Liver (tissue), 3 donors: Measurements from ENCODE around the gene LEKR1.

Experiments
- FOXA1 ChIP-seq: IDR thresholded peaks from 2 replicates; pipeline ENCODE4 v1.6.1; 2016; ENCODE audit warnings: antibody characterized with exemption
- GABPA ChIP-seq, 2 donors: IDR thresholded peaks in 1 of 2; conservative IDR thresholded peaks in 1 of 2; 2 replicates each; pipeline ENCODE4 v1.6.1; 2016; ENCODE audit warnings: antibody characterized with exemption in 2 of 2, mild to moderate bottlenecking in 1 of 2, moderate library complexity in 1 of 2
- HNF4A ChIP-seq, 2 donors: conservative IDR thresholded peaks; 2 replicates each; pipeline ENCODE4 v1.6.1; 2016; ENCODE audit warnings: antibody characterized with exemption in 2 of 2, mild to moderate bottlenecking in 2 of 2
- JUND ChIP-seq, 2 donors: IDR thresholded peaks; 2 replicates each; pipeline ENCODE4 v1.6.1; 2016; ENCODE audit warnings: antibody characterized with exemption in 2 of 2
- RAD21 ChIP-seq, 2 donors: IDR thresholded peaks; 2 replicates each; pipeline ENCODE4 v1.6.1; 2016; ENCODE audit warnings: antibody characterized with exemption in 2 of 2, mild to moderate bottlenecking in 2 of 2
- RXRA ChIP-seq, 2 donors: IDR thresholded peaks; 2 replicates each; pipeline ENCODE4 v1.6.1; 2017 to 2018; ENCODE audit warnings: antibody characterized with exemption in 2 of 2, mild to moderate bottlenecking in 1 of 2
- TAF1 ChIP-seq: conservative IDR thresholded peaks from 2 replicates; pipeline ENCODE4 v1.6.1; 2016; ENCODE audit warnings: antibody characterized with exemption, mild to moderate bottlenecking
- YY1 ChIP-seq: IDR thresholded peaks from 2 replicates; pipeline ENCODE4 v1.6.1; 2016; ENCODE audit warnings: antibody characterized with exemption, mild to moderate bottlenecking
- TF ChIP-seq, protein P1 (sequence below): IDR thresholded peaks from 2 replicates; pipeline ENCODE4 v1.6.1; 2016; ENCODE audit warnings: antibody characterized with exemption, mild to moderate bottlenecking
- TF ChIP-seq, protein P2 (sequence below): fragments of 150-350 bp; IDR thresholded peaks from 2 replicates; pipeline ENCODE4 v1.5.1; 2017; ENCODE audit warnings: improper control_type of control experiment, low read depth, low read length; ENCODE audit not compliant: missing input control
- TF ChIP-seq, protein P3 (sequence below): IDR thresholded peaks from 2 replicates; pipeline ENCODE4 v1.6.1; 2016; ENCODE audit warnings: antibody characterized with exemption
- TF ChIP-seq, protein P4 (sequence below): IDR thresholded peaks from 2 replicates; pipeline ENCODE4 v1.6.1; 2016; ENCODE audit warnings: antibody characterized with exemption
- donor health status: healthy.
- donor health status: healthy.

DNA sequence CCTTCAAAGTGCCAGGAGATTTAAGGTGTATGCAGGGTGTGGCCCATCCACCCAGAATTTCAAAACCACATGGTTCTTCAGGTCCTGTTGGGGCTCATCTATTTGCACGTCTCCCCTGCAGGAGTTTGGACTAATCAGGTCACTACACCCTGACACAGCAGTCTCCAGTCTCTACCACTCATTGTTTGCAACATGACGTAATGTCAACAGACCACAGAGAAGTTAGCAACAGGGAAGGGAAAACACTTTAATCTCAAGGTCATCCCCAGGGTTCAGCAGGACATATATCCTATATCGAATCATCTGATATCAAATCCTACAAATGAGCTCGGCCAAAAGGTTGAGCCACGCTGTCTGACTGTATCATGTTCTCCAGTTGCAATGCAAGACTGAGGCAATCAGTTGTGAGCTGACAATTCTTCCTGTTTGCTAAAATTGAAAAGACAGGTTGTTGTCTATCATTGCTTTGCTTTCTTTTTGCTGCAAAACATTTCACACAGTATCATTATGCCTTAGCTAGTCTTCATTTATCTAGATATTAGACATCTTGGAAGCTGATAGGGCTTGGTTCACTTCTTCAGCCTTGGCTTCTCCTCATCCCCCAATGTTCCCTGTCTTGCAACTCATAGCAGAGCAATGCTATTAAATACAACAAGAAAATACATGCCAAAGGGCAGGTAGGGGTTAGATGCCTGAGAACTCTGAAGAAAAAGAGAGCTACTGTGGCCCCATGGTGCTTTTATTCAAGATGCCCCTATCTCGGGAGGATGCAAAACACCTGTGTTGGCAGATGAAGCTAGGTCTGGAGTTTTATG is 13.4 kb upstream of the LEKR1 start:
- TF ChIP-seq, protein P1, sequence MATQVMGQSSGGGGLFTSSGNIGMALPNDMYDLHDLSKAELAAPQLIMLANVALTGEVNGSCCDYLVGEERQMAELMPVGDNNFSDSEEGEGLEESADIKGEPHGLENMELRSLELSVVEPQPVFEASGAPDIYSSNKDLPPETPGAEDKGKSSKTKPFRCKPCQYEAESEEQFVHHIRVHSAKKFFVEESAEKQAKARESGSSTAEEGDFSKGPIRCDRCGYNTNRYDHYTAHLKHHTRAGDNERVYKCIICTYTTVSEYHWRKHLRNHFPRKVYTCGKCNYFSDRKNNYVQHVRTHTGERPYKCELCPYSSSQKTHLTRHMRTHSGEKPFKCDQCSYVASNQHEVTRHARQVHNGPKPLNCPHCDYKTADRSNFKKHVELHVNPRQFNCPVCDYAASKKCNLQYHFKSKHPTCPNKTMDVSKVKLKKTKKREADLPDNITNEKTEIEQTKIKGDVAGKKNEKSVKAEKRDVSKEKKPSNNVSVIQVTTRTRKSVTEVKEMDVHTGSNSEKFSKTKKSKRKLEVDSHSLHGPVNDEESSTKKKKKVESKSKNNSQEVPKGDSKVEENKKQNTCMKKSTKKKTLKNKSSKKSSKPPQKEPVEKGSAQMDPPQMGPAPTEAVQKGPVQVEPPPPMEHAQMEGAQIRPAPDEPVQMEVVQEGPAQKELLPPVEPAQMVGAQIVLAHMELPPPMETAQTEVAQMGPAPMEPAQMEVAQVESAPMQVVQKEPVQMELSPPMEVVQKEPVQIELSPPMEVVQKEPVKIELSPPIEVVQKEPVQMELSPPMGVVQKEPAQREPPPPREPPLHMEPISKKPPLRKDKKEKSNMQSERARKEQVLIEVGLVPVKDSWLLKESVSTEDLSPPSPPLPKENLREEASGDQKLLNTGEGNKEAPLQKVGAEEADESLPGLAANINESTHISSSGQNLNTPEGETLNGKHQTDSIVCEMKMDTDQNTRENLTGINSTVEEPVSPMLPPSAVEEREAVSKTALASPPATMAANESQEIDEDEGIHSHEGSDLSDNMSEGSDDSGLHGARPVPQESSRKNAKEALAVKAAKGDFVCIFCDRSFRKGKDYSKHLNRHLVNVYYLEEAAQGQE: peak; percentile 36
- TF ChIP-seq, protein P2, sequence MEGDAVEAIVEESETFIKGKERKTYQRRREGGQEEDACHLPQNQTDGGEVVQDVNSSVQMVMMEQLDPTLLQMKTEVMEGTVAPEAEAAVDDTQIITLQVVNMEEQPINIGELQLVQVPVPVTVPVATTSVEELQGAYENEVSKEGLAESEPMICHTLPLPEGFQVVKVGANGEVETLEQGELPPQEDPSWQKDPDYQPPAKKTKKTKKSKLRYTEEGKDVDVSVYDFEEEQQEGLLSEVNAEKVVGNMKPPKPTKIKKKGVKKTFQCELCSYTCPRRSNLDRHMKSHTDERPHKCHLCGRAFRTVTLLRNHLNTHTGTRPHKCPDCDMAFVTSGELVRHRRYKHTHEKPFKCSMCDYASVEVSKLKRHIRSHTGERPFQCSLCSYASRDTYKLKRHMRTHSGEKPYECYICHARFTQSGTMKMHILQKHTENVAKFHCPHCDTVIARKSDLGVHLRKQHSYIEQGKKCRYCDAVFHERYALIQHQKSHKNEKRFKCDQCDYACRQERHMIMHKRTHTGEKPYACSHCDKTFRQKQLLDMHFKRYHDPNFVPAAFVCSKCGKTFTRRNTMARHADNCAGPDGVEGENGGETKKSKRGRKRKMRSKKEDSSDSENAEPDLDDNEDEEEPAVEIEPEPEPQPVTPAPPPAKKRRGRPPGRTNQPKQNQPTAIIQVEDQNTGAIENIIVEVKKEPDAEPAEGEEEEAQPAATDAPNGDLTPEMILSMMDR: no peak
- TF ChIP-seq TAF1 (no peak), JUND (IDR thresholded peaks at IDR 0.05) (peak; percentile 88 to 95), HNF4A (conservative IDR thresholded peaks at IDR 0.05) (peak; percentile 87 to 90), GABPA (IDR thresholded peaks at IDR 0.05 in 1 of 2, conservative IDR thresholded peaks at IDR 0.05 in 1 of 2) (peak in 1 of 2 donors; percentile 35), YY1 (peak; percentile 59), RAD21 (IDR thresholded peaks at IDR 0.05) (peak; percentile 39 to 59), RXRA (IDR thresholded peaks at IDR 0.05) (peak; percentile 89 to 96), FOXA1 (peak; percentile 97)
- TF ChIP-seq, protein P3, sequence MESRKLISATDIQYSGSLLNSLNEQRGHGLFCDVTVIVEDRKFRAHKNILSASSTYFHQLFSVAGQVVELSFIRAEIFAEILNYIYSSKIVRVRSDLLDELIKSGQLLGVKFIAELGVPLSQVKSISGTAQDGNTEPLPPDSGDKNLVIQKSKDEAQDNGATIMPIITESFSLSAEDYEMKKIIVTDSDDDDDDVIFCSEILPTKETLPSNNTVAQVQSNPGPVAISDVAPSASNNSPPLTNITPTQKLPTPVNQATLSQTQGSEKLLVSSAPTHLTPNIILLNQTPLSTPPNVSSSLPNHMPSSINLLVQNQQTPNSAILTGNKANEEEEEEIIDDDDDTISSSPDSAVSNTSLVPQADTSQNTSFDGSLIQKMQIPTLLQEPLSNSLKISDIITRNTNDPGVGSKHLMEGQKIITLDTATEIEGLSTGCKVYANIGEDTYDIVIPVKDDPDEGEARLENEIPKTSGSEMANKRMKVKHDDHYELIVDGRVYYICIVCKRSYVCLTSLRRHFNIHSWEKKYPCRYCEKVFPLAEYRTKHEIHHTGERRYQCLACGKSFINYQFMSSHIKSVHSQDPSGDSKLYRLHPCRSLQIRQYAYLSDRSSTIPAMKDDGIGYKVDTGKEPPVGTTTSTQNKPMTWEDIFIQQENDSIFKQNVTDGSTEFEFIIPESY: peak; percentile 64
- TF ChIP-seq, protein P4, sequence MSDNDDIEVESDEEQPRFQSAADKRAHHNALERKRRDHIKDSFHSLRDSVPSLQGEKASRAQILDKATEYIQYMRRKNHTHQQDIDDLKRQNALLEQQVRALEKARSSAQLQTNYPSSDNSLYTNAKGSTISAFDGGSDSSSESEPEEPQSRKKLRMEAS: peak; percentile 84
